ENCODE results near the gene TBC1D22A.

TBC1D22A gene

DNA sequence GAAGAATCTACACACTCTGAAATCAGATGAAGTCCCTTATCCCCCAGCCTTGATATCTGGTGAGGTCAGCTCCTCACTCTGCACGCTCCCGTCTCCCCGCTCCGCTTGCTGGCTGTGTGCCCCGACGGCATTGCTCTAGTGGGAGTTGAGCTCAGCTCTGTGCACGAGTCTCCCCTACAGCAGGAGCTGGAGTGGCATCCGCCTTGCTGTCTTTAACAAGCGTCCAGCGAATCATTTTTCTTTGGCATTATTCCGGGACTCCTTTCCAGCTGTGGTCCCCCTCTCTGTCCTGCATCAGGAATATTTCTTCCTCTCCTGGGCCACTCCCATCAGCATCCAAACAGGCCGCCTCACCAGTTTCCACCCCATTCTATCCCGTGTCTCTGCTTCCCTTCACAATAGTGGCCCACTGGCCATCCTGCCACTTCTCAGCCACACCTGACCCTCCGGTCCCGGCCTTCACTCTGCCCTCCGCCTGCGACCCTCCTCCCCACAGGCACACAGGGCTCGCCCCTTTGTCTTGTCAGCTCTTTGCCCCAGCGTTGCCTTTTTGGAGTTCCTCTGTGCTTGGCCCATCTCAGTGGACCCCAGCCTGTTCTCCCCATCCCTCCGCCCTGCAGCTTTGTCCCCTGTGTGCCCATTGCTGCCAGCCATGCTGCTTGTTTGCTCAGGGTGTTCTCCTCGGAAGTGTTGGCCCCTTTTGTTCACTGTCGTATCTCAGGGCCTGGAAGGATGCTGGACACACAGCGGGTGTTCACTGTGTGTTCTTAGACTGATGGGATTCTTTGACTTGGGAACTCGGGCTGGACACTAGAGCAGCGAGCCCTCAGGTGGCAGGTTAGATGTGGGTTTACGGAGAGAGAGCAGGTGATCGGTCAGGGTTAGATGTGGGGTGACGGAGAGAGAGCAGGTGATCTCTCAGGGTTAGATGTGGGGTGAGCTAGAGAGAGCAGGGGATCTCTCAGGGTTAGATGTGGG, 441.8 kb downstream of the TBC1D22A start:
- no peak overlapping the region for H3K4me3 ChIP-seq
- no peak overlapping the region for H3K27ac ChIP-seq
- DNase-seq (ENCODE audit: low spot score) = peak; percentile 65
- TF ChIP-seq, protein P1, sequence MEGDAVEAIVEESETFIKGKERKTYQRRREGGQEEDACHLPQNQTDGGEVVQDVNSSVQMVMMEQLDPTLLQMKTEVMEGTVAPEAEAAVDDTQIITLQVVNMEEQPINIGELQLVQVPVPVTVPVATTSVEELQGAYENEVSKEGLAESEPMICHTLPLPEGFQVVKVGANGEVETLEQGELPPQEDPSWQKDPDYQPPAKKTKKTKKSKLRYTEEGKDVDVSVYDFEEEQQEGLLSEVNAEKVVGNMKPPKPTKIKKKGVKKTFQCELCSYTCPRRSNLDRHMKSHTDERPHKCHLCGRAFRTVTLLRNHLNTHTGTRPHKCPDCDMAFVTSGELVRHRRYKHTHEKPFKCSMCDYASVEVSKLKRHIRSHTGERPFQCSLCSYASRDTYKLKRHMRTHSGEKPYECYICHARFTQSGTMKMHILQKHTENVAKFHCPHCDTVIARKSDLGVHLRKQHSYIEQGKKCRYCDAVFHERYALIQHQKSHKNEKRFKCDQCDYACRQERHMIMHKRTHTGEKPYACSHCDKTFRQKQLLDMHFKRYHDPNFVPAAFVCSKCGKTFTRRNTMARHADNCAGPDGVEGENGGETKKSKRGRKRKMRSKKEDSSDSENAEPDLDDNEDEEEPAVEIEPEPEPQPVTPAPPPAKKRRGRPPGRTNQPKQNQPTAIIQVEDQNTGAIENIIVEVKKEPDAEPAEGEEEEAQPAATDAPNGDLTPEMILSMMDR (IDR thresholded peaks at IDR 0.05) = no peak

DNA sequence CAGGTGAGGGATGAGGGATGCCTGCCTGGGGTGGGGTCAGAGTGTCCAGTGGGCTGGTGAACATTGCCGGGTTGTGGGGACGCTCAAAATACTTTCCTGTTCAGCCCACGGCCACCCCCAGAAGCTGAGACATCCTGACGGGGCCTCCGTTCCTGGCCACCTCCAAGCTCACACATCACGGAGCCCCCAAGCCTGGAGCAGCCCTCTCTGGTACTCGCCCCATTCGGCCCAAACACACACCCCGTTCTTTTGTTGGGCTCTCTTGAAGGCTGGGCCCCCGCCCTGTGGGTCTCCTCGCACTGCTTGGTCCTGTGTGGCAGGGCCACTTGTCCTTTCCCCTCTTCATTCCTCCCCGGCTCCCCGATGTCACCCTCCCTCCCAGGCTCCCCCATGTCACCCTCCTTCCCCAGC, 442.6 kb downstream of the TBC1D22A start:
- Histone ChIP-seq H3K27ac (no peak overlapping the region), H3K4me3 (no peak overlapping the region)
- peak; percentile 66 for DNase-seq (ENCODE audit: low spot score)
- TF ChIP-seq, protein P1 (IDR thresholded peaks at IDR 0.05) = no peak

DNA sequence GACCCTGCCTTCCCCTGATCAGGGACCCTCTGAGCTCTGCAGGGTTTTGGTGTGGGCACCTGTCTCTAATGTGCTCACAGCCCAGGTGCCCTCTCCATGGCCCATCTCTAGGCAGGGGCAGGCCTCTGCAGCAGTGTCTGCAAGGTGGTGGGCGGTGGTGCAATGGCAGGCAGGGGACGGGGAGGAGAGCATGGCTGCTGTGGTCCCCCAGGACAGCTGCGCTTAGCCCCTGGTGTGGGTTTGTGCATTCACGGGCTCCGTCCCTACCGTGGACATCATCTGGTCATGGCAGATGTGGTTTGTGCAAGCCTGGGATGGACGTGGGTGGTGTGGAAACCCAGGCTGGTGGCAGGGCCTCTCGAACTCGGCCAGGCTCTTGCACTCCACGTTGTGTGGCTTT, 443.1 kb downstream of the TBC1D22A start:
- peak; percentile 53 for DNase-seq (ENCODE audit: low spot score)
- Histone ChIP-seq H3K4me3 (no peak overlapping the region), H3K27ac (no peak overlapping the region)
- TF ChIP-seq, protein P1 (IDR thresholded peaks at IDR 0.05) = no peak

DNA sequence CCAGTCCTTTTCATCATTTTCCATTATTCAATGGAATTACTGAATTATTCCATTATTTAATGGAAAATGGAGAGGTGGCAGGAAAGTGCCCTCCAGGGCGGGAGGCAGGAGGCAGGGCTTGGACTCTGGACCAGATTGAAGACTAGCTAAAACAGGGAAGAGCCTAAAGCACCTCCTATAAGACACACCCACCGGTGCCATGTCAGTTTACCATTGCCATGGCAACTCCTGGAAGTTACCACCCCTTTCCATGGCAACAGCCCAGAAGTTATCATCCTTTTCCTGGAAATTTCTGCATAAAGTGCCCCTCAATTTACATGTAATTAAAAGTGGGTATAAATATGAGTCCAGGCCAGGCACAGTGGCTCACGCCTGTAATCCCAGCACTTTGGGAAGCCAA, 443.7 kb downstream of the TBC1D22A start:
- H3K27ac ChIP-seq = no peak overlapping the region
- DNase-seq (ENCODE audit: low spot score) = no peak
- no peak overlapping the region for H3K4me3 ChIP-seq
- TF ChIP-seq, protein P1 (IDR thresholded peaks at IDR 0.05) = no peak

DNA sequence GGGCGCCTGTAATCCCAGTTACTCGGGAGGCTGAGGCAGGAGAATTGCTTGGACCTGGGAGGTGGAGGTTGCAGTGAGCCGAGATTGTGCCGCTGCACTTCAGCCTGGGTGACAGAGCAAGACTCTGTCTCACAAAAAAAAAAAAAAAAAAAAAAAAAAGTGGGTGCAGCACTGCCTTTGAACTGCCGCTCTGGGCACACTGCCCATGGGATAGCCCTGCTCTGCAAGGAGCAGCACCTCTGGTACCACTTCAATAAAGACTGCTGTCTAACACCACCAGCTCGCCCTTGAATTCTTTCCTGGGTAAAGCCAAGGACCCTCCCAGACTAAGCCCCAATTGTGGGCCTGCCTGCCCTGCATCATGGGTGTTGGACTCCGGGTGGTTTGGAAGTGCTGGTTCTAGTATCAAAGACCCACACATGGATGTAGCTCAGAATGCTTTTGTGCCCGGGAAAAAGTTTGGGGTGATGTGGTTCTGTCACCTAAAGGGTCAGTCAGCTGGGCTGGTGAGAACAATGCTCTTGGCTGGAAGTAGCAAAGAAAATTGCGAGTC, 444.3 kb downstream of the TBC1D22A start:
- no peak for DNase-seq (ENCODE audit: low spot score)
- Histone ChIP-seq H3K27ac (no peak overlapping the region), H3K4me3 (no peak overlapping the region)
- TF ChIP-seq, protein P1 (IDR thresholded peaks at IDR 0.05) = no peak

DNA sequence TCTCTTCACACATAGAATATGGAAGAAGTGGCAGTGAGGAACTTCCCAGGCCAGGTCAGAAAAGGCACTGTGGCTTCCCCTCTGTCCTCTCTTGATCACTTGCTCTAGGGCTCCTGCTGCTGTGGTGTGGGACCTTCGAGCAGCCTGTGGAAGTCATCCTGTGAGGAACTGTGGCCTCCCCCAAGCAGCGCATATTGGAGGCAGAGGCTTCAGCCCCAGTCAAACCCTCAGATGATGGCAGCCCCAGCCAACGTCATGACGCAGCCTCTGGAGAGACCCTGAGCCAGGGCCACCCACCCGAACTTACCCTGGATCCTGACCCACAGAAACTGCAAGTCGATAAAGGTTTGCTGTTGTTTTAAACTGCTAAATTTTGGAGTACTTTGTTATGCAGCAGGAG, 444.9 kb downstream of the TBC1D22A start:
- no peak overlapping the region for H3K27ac ChIP-seq
- H3K4me3 ChIP-seq = no peak overlapping the region
- TF ChIP-seq, protein P1 (IDR thresholded peaks at IDR 0.05) = no peak
- peak; percentile 43 for DNase-seq (ENCODE audit: low spot score)
